Measurements from ENCODE around the gene PTGES2.
A peak's percentile ranks its signal among the peaks of the same experiment; 100 is the strongest.

PTGES2 gene

GRCh38 chr9:128153060-128153946 is 25.8 kb upstream of the PTGES2 start:
- DNase-seq: no peak

DNA sequence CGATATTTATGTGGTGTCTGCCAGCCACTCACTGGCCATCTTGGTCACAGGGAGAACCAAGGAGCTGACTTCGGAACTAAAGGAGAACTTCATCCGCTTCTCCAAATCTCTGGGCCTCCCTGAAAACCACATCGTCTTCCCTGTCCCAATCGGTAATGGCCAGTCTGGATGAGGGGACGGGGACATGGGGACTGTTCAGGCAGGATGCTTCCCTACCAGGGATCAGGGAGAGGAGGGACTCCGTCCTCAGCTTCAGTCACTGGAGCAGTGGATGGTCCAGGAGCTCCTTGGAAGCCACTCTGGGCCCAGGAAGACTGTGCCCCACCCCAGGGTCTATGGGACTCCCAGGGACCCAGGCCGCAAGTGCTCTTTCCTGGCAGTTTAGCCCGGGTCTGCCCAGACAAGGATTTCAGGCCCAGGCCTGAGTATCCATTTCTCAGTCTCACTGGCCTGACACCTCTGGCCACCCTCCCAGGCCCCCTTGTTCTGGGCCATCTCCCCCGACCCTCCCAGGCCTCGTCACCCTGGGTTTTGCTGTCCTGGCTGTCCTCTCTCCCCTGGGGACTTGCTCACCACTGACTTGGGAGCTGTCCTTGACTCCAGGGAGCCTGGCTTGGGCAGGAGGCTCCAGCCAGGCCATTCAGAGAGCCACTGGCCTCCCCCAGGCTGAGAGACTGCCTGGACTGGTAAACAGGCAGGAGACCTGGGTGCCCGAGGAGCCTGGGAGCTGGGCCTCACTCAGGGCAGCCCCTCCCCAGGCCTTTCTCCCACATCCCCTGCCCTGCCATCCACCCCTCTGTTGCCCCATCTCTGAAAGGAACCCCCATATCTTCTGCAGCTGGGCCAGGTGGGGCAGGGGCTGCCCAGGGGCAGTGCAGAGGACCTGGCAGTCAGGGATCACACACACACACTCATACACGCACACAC is 24.9 kb upstream of the PTGES2 start:
- no peak for DNase-seq

DNA sequence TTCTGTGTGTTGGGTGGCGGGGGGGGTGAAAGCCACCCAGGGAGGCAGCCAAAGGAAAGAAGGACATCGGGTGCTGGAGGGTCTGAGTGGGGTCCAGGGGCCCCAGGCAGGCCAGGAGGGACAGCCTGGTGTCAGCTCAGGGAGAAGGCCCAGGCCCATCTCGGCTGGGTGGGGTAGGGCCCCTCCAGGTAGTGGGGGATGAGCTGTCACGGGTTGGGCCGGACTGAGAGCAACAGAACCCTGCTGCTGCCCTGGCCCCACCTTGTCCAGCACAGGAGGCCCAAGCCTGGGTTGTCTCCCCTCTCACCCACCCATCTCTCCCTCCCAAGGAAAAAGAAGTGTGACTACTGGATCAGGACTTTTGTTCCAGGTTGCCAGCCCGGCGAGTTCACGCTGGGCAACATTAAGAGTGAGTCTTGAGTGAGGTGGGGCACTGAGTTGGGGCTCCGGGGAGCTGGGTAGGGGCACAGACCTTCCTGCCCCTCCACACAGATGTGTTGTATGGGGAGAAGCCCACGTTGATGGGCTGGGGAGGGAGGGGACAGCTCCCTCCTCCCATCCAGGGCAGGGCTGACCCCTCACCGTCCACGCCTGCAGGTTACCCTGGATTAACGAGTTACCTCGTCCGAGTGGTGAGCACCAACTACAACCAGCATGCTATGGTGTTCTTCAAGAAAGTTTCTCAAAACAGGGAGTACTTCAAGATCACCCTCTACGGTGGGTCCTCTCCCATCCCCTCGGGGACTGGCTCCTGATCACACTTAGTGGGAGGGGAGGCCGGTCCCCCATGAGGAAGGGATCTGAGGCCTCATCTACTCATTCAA is 24.0 kb upstream of the PTGES2 start:
- no peak for DNase-seq

DNA sequence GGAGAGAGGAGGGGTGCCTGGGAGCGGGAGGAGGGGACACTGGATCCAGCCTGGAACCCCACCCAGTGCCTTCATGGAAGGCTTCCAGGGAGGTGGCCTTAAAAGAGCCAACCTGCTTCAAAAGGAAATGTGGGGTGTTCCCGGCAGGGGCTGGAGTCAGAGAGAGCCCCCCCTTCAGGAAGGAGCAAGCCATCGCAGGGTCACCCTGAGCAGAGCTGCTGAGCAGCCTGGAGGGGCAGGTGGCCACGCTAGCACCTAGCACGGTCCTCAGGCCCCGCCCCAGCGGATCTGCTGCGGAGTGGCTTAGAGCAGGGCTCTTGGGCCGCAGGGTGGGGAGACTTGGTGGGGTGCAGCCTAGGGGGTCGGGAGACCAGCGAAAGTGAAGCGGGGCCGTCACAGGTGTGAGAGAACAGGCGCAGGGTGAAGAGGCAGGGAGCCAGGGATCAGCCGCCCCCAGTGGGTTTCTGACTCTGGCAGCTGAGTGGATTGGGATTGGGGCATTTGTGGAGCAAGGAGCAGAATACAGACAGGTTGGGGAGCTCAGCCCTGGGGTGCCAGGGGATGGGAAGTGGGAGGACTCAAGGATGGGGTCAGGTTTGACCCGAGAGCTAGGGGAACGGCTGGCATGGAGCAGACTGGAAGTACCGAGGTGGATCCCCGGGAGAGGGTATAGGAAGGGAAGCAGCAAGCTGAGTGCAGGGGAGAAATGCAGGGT is 23.2 kb upstream of the PTGES2 start:
- peak; percentile 19 for DNase-seq

DNA sequence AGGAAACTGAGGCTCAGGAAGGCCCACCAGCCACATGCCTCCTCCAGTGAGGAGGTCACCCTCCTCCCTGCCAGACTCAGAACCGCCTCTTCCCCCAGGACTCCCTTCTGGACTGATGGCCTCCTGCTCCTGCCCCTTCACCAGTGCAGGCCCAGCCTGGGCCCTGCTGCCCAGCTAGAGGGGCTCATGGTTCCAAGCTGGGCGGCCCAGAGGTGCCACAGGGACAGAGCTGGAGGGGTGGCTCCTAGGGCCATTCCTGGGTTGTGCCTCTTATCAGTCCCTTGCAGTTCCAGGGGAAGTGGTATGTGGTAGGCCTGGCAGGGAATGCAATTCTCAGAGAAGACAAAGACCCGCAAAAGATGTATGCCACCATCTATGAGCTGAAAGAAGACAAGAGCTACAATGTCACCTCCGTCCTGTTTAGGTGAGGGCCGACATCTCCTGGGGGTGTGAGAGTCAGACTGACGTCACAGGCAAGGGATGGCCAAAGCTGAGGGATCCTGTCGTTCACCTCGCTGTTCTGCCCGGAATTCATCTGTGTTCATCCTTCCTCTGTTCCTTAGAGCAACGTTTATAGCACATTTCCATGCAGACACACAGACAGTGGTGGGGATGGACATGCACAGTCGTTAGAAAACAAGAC is 22.5 kb upstream of the PTGES2 start:
- no peak for DNase-seq

DNA sequence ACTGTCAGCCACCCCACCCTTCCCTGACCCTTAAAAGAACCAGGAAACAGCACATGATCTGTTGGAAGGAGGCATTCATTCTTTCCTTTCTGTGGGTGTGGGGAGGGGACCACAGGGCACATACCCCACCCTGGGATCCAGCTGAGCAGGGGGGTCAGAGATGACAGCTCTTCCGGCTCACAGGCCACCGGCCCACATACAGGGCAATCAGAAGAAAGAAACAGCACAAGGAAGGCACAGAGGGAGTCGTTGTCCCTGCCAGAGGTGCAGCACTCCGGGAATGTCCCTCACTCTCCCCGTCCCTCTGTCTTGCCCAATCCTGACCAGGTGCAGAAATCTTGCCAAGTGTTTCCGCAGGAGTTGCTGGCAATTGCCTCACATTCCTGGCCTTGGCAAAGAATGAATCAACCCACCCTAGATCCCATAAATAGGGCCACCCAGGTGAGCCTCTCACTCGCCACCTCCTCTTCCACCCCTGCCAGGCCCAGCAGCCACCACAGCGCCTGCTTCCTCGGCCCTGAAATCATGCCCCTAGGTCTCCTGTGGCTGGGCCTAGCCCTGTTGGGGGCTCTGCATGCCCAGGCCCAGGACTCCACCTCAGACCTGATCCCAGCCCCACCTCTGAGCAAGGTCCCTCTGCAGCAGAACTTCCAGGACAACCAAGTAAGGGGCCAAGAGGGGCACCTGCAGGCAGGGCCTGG is 21.6 kb upstream of the PTGES2 start, which contains the start of gene LCN2:
LCN2 (plus strand) TSS at position 453 of the 701 bp plus-strand sequence; CDS start at position 526, 73 bp downstream.
- no peak for DNase-seq

DNA sequence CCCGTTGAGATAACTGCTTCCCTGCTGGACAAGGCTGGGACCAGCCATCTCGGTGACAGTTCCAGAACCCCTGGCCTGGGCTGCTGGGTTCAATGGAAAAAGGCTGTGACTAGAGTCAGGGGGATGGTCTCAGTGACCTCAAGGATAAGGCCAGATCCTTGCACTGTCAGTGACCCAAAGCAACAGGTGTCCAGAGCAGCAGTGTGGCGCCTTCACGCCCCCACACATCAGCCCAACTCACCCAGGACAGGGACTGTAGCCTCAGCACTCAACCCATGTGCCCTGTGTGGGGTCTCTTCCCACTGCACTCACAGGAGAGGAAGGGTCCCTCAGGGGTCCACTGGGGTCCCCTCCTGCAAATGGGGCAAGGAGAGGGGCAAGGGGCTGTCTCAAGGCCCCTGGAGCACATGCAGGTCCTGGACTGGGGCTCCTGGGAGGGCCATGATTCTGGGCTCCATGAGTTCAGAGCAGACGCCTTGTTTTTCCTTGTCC is 21.0 kb upstream of the PTGES2 start:
- no peak for DNase-seq

DNA sequence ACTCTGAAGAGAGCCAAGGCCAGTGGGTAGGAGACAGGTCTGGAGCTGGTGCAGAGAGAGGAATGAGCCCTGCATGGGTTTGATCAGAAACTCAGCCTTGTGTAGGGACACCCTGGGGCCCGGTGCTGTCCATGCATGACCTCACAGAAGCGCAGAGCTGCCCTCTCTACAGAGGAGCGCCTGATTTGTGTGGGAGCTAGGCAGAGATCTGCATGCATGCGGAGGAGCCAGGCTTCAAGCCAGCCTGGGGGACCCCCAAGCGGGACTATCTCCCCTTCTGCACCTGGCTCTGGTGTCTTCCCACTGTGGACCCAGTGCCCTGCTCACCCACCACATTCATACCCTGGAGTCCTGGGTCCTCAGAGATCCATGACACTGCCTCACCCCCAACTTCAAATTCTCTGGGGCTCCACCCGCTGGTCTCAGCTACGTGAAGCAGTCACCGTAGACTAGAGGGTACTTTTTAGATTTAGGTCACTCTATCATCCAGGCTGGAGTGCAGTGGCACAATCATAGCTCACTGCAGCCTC is 19.1 kb upstream of the PTGES2 start:
- DNase-seq: no peak

GRCh38 chr9:128145951-128146351 is 18.4 kb upstream of the PTGES2 start:
- DNase-seq: no peak

- DNase-seq: no peak
Observed at GRCh38 chr9:128145536-128145935, 18.0 kb upstream of the PTGES2 start.

DNA sequence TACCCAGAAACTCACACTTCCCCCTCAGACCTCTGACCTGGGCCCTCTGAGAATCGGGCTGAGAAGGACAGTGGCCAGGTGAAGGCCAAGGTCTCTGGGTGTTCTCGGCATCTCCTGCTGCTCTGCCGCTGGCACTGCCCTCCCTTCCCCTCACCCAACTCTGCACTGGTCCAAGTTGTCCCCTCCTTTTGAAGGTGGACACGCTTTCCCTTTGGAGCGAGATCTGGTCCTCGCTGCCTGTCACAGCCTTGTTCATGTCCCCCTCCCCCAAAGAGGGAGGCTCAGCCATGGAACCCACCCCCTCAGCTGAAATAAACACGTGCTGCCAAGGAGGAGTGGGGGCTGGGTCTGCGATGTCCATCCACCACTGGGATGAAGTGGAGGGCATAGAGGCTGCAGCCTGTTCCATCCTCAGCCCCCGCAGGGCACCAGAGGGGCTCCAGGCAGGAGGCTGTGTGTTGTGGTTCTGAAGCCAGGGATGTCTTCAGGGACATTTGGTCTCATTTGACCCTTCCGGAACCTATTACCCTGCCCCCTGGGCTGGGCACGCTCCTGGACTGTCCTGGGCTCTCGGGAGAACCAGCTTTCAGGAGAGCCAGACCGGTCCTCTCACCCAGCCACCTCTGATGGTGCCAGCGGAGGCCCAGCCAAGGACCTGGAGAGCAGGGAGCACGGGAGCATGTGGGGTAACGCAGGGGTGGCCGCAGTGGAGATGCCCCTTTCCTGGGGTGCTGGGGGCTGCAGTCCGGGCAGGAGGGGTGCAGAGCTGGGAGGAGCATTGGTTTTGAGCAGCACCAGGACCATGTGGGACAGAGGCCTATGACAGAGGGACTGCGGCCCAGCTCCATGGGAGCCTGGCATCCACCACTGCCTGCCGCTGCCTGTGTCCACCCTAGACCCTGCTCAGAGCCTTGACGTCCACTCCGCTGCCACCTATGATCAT is 17.0 kb upstream of the PTGES2 start:
- no peak for DNase-seq

DNA sequence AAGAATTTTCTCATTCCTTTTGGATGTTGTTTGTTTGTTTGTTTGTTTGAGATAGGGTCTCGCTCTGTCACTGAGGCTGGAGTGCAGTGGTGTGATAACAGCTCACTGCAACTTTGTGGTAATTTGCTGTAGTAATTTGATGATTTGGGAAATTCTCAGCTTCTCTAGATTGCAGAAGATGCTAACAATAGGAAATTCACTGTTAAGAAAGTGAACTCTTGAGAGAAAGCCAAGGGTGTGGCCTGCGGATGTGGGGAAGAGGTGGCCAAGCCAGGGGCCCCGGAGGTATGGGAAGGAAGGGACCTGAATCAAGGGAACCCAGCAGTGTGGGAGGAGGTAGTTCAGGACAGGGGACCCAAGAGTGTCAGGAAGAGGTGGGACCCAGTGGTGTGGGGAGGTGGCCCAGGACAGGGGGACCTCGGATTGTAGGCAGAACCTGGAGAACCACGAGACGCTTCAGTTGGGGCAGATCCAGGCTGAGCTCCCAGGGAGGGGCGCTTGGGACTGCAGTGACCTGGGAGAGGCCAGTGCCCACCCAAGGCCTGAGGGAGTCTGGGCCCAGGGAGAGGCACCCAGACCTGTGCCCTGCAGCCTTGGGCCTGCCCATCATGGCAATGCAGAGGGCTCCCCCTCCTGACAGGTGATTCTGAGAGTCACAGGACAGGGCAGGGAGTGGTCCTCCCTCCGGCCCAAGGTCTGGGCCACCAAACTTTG is 16.2 kb upstream of the PTGES2 start:
- DNase-seq: no peak

DNA sequence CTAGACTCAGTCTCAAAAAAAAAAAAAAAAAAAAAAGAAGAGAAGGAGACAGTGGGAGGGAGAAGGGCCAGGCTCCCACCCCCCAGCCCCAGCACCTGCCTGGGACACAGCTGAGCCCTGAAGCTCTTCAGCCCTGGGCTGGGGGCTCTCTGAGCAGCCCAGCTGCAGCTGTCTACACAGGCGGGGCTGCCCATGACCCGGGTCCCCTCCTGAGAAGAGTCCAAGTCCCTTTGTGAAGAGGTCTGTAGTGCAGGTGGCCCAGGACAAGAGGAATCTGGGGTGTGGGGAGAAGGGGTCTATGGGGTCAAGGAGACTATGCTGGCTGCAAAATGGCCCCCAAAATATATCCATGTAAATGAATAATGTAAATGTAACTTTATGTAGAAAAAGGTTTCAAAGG is 15.1 kb upstream of the PTGES2 start:
- no peak for DNase-seq

GRCh38 chr9:128142061-128142460 is 14.5 kb upstream of the PTGES2 start:
- DNase-seq: peak; percentile 55

DNA sequence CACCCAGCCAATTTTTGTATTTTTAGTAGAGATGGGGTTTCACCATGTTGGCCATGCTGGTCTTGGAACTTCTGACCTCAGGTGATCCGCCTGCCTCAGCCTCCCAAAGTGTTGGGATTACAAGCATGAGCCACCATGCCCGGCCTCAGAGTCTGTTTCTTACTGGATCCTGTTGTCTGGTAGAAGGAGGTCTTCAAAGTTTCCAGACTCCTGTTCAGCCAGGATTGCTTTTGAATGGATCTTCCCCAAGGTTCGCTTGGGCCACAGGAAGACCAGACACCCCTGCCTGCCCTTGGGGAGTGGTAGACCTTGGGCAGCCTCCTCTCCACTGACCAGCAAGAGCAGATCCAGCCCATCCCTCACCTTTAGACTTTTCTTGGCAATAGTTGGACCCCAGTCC is 14.1 kb upstream of the PTGES2 start:
- DNase-seq: no peak

DNA sequence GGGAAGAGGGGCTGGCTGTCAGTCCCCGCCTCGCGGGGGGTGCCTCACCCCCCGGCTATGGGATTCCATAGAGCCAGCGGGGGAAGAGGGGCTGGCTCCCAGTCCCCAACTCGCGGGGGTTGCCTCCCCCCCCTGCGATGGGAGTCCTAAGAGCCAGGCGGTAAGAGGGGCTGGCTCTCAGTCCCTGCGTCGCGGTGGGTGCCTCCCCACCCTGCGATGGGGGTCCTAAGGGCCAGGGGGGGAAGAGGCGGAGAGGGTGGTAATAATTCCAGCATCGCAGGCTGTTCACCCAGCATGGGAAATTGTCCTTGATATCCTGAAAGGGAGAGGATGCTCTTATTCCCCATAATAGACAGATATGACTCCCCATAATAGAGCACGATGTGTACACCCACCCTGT is 12.1 kb upstream of the PTGES2 start:
- no peak for DNase-seq

DNA sequence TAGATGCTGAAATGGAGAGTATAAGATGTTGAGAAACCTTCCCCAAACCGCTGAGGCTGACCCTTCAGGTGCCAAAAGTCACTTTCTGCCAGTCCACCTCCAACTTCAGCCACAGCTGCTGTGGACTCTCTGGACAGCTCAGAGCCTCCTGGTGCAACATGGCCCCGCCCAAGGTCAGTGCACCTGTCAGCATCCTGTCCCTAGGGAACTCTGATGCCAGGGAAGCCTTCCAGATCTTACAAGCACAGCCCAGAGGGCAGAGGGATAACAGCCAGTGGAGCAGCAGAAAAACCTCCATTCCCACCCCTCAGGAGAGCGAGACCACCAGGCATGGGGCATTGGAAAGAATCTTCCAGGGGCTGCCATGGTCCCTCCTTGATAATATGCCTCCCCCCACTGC is 10.5 kb upstream of the PTGES2 start:
- DNase-seq: no peak
